GM18861 (cell line): ENCODE data around the gene GALR3.

Experiments
- ATAC-seq: cut with Tn5 transposase; IDR thresholded peaks from one replicate; pipeline ENCODE4 v1.9.1; 2021; ENCODE audit not compliant: unreplicated experiment

GALR3 gene

GRCh38 chr22:37862570-37863325 is 39.6 kb downstream of the GALR3 start:
- no peak for ATAC-seq

- ATAC-seq: no peak
These were observed 42.3 kb downstream of the GALR3 start for GRCh38 chr22:37865510-37865909.

- no peak for ATAC-seq
These were observed 47.1 kb downstream of the GALR3 start for GRCh38 chr22:37870273-37870672.
